ENCODE data around the gene PVALB.

DNA sequence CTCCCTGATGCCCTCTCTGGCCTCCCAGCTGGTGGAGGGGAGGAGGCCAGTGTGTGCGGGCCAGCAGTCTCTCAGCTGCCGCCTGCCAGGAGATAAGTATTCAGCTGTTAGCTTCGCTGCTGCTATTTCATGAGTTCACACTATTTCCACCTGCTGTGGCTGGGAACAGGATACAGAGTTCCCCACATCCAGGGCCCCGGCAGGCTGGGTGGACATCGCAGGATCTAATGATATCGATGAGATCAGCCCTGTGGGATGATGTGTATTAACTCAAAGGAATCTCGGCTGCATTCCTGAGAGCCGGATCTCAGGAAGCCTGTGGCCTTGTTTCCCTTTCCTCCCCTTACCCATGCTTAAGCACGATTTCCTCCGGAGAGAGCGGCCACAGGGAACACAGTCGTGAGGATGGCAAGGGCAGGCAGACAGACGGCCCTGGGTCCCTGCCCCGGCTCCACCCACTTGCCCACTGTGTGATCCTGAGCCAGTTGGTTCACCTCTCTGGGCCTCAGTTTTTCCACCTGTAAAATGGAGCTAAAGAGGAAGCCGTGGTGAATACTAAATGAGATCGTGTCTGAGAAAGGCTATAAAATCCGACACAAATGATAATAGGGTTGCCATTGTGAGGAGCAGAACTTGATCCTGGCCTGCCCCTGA lies 6.5 kb upstream of the PVALB start:
- TF ChIP-seq CTCF (IDR thresholded peaks at IDR 0.05; ENCODE audit: insufficient read depth, low read length) = no peak
- TF ChIP-seq, protein P1, sequence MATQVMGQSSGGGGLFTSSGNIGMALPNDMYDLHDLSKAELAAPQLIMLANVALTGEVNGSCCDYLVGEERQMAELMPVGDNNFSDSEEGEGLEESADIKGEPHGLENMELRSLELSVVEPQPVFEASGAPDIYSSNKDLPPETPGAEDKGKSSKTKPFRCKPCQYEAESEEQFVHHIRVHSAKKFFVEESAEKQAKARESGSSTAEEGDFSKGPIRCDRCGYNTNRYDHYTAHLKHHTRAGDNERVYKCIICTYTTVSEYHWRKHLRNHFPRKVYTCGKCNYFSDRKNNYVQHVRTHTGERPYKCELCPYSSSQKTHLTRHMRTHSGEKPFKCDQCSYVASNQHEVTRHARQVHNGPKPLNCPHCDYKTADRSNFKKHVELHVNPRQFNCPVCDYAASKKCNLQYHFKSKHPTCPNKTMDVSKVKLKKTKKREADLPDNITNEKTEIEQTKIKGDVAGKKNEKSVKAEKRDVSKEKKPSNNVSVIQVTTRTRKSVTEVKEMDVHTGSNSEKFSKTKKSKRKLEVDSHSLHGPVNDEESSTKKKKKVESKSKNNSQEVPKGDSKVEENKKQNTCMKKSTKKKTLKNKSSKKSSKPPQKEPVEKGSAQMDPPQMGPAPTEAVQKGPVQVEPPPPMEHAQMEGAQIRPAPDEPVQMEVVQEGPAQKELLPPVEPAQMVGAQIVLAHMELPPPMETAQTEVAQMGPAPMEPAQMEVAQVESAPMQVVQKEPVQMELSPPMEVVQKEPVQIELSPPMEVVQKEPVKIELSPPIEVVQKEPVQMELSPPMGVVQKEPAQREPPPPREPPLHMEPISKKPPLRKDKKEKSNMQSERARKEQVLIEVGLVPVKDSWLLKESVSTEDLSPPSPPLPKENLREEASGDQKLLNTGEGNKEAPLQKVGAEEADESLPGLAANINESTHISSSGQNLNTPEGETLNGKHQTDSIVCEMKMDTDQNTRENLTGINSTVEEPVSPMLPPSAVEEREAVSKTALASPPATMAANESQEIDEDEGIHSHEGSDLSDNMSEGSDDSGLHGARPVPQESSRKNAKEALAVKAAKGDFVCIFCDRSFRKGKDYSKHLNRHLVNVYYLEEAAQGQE (IDR thresholded peaks at IDR 0.05; ENCODE audit: insufficient replicate concordance, low read depth) = no peak

All from HL-60 (cell line).